Melanocyte of skin (primary cell): Measurements from ENCODE around the gene PRR20E. TPM values are rescaled to one million over a fixed set of nuclear protein-coding genes. Genes with fewer than 3 reads are reported as not detected.

ENCODE experiments used
- small RNA-seq, 2 donors: library from RNA; depleted of rRNA; stranded (forward); fragments of <200 nt; gene quantifications; one replicate each; pipeline ENCODE3, GENCODE V24; 2012
- total RNA-seq, 2 donors: library from RNA; depleted of rRNA; stranded (reverse); fragments of >200 nt; gene quantifications; 2 replicates each; pipeline ENCODE4 v1.2.3, GENCODE V29; 2012

PRR20E gene
- not detected for total RNA-seq

DNA sequence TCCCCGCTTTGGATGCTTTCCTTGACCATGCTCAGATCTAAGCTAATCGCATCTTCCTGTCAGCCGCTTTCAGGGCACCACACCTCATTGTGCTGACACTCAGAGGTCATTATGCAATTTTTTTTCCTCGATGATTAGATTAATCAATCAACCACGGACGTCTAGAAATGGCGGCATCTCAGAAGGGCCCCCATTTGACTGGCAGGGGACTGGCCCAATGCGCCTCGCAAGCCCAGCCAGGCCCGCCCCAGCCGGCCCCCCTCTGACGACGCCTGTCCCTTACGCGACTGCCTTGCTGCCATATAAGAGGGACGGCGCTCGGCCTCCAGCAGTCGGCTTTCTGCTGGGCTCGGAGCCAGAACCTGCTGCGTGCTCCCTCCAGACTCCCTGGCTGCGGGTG is at the start of gene PRR20E:
PRR20E (plus strand) TSS at position 301 of the 400 bp plus-strand sequence. CDS start 387 bp downstream, outside the sequence.

DNA sequence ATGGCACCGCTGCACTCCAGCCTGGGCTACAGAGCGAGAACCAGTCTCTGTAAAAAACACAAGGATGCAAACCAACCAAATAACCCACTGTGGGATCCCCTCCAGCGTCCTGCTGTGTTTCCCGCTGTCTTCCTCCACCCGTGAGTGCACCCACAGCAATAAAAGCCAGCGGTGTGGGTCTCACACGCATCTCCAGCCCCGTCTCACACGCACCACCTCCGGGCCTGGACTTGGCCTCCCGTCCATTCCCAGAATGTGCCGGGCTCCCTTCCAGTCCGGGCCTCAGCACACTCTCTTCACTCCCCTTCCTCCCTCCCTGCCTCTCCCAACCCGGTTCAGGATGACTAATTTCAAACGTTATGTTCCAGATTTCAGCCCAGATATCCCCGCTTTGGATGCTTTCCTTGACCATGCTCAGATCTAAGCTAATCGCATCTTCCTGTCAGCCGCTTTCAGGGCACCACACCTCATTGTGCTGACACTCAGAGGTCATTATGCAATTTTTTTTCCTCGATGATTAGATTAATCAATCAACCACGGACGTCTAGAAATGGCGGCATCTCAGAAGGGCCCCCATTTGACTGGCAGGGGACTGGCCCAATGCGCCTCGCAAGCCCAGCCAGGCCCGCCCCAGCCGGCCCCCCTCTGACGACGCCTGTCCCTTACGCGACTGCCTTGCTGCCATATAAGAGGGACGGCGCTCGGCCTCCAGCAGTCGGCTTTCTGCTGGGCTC is 26.6 kb upstream of the PRR20E start, which contains the start of gene PRR20A:
PRR20A (plus strand) TSS at position 684 of the 734 bp plus-strand sequence. CDS start 387 bp downstream, outside the sequence.

DNA sequence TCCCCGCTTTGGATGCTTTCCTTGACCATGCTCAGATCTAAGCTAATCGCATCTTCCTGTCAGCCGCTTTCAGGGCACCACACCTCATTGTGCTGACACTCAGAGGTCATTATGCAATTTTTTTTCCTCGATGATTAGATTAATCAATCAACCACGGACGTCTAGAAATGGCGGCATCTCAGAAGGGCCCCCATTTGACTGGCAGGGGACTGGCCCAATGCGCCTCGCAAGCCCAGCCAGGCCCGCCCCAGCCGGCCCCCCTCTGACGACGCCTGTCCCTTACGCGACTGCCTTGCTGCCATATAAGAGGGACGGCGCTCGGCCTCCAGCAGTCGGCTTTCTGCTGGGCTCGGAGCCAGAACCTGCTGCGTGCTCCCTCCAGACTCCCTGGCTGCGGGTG is 19.8 kb upstream of the PRR20E start, which contains the start of gene PRR20B:
PRR20B (plus strand) TSS at position 301 of the 400 bp plus-strand sequence. CDS start 387 bp downstream, outside the sequence.

DNA sequence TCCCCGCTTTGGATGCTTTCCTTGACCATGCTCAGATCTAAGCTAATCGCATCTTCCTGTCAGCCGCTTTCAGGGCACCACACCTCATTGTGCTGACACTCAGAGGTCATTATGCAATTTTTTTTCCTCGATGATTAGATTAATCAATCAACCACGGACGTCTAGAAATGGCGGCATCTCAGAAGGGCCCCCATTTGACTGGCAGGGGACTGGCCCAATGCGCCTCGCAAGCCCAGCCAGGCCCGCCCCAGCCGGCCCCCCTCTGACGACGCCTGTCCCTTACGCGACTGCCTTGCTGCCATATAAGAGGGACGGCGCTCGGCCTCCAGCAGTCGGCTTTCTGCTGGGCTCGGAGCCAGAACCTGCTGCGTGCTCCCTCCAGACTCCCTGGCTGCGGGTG is 13.2 kb upstream of the PRR20E start, which contains the start of gene PRR20C:
PRR20C (plus strand) TSS at position 301 of the 400 bp plus-strand sequence. CDS start 387 bp downstream, outside the sequence.

DNA sequence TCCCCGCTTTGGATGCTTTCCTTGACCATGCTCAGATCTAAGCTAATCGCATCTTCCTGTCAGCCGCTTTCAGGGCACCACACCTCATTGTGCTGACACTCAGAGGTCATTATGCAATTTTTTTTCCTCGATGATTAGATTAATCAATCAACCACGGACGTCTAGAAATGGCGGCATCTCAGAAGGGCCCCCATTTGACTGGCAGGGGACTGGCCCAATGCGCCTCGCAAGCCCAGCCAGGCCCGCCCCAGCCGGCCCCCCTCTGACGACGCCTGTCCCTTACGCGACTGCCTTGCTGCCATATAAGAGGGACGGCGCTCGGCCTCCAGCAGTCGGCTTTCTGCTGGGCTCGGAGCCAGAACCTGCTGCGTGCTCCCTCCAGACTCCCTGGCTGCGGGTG is 6.7 kb upstream of the PRR20E start, which contains the start of gene PRR20D:
PRR20D (plus strand) TSS at position 301 of the 400 bp plus-strand sequence. CDS start 387 bp downstream, outside the sequence.

Small RNA genes within 50 kb of the gene (small RNA-seq; reads per million reads assigned to genes)
- gene PRR20FP: 0 reads per million in 2 donors

Other genes with a start within 250 kb of the PRR20E start
- gene PRR20A, start 26.3 kb upstream of the PRR20E start, total RNA-seq: not detected
- not detected for gene PRR20B, start 19.7 kb upstream of the PRR20E start, total RNA-seq
- not detected for gene PRR20C, start 13.1 kb upstream of the PRR20E start, total RNA-seq
- not detected for gene PRR20D, start 6.6 kb upstream of the PRR20E start, total RNA-seq